Prostate gland (tissue), 2 donors: ENCODE data around the gene KIAA1671.

ENCODE experiments used
- POLR2A ChIP-seq: fragments of 450-650 bp; IDR thresholded peaks from one replicate; pipeline ENCODE4 v1.6.1; 2016; ENCODE audit warnings: antibody characterized with exemption, mild to moderate bottlenecking
- POLR2AphosphoS5 ChIP-seq: sonication (generic); formaldehyde crosslinking; IDR thresholded peaks from one replicate; pipeline ENCODE4 v1.6.1; 2017; ENCODE audit warnings: antibody characterized with exemption
- TF ChIP-seq, protein P1 (sequence below), 4 experiments: fragments of 200-600 bp in 2 of 4; fragments of 450-650 bp in 2 of 4; sonication (generic) in 2 of 4; IDR thresholded peaks; 1 replicate in 3 of 4; 2 replicates in 1 of 4; pipeline ENCODE4 v1.5.1; 2016 to 2019; ENCODE audit warnings: antibody characterized with exemption in 4 of 4, mild to moderate bottlenecking in 2 of 4, moderate library complexity in 2 of 4

DNA sequence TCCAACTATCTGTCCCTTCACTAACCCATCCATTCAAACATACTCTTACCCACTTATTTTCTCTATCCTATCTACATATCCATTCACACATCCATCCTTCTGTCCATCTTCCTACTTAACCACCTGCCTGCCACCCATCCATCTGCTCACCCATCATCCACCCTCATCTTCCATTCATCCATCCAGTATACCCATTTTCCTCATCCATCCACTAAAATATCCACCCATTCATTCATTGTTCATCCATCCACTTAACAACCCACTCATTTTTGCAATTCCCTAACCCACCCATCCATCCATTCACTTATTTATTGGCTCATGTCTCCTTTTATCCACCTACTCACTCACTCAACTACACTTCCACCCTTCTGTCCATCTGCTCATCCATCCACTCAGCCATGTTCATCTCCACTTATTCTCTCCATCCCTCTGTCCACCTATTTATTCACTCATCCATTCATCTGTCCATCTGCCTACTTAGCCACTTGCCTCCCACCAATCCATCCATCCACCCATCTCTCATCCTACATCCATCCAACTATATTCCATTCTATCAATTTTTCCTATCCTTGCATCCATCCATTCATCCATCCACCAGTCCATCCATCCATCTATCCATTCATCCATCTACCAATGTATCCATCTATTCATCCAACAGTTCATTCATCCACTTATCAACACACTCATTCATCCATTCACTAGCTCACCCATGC lies 16.6 kb upstream of the KIAA1671 start:
- TF ChIP-seq POLR2A (no peak), POLR2AphosphoS5 (no peak)
- TF ChIP-seq, protein P1, sequence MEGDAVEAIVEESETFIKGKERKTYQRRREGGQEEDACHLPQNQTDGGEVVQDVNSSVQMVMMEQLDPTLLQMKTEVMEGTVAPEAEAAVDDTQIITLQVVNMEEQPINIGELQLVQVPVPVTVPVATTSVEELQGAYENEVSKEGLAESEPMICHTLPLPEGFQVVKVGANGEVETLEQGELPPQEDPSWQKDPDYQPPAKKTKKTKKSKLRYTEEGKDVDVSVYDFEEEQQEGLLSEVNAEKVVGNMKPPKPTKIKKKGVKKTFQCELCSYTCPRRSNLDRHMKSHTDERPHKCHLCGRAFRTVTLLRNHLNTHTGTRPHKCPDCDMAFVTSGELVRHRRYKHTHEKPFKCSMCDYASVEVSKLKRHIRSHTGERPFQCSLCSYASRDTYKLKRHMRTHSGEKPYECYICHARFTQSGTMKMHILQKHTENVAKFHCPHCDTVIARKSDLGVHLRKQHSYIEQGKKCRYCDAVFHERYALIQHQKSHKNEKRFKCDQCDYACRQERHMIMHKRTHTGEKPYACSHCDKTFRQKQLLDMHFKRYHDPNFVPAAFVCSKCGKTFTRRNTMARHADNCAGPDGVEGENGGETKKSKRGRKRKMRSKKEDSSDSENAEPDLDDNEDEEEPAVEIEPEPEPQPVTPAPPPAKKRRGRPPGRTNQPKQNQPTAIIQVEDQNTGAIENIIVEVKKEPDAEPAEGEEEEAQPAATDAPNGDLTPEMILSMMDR (IDR thresholded peaks at IDR 0.05): no peak
